Endothelial cell of coronary artery (primary cell): Measurements from ENCODE around the gene ELSPBP1. TPM values are rescaled to one million over a fixed set of nuclear protein-coding genes. Genes with fewer than 3 reads are reported as not detected.

Source experiments
- total RNA-seq: library from RNA; depleted of rRNA; stranded (reverse); fragments of >200 nt; gene quantifications from 2 replicates; pipeline ENCODE4 v1.2.3, GENCODE V29; 2014

ELSPBP1 gene
- total RNA-seq: not detected in 2 replicates

GRCh38 chr19:47994209-47994802 lies at the start of gene ELSPBP1:
Gene ELSPBP1, plus strand, starts transcription at chr19:47994632. Its CDS starts 14,036 bp downstream, at chr19:48008668.

GRCh38 chr19:47992070-47992469 lies 2.4 kb upstream of the ELSPBP1 start, which contains the start of gene BSPH1:
Gene BSPH1, minus strand, starts transcription at chr19:47992170. Its CDS starts 89 bp downstream, at chr19:47992081.

GRCh38 chr19:48043675-48044258 lies 49.3 kb downstream of the ELSPBP1 start, which contains the start of gene CABP5:
Gene CABP5, minus strand, starts transcription at chr19:48044079. Its CDS starts 157 bp downstream, at chr19:48043922.

Other genes with a start within 250 kb of the ELSPBP1 start
- 70.6 and 83.4 TPM in 2 replicates for gene NOP53, start 249.1 kb upstream of the ELSPBP1 start, total RNA-seq
- gene SELENOW, start 215.9 kb upstream of the ELSPBP1 start, total RNA-seq: 257 and 398 TPM in 2 replicates
- not detected in 2 replicates for gene TPRX1, start 190.1 kb upstream of the ELSPBP1 start, total RNA-seq
- gene CRX, start 172.7 kb upstream of the ELSPBP1 start, total RNA-seq: not detected in 2 replicates
- gene TPRX2, start 135.4 kb upstream of the ELSPBP1 start, total RNA-seq: not detected in 2 replicates
- not detected in 2 replicates for gene SULT2A1, start 108.3 kb upstream of the ELSPBP1 start, total RNA-seq
- gene BSPH1, start 2.5 kb upstream of the ELSPBP1 start, total RNA-seq: not detected in 2 replicates
- gene CABP5, start 49.4 kb downstream of the ELSPBP1 start, total RNA-seq: not detected in 2 replicates
- gene PLA2G4C, start 116.2 kb downstream of the ELSPBP1 start, total RNA-seq: 27.0 and 40.9 TPM in 2 replicates
- gene LIG1, start 175.7 kb downstream of the ELSPBP1 start, total RNA-seq: 22.6 and 51.4 TPM in 2 replicates
- gene ZSWIM9, start 176.0 kb downstream of the ELSPBP1 start, total RNA-seq: 2.9 TPM in 2 replicates